ENCODE data around the gene ANKMY2.
A peak's percentile ranks its signal among the peaks of the same experiment; 100 is the strongest.
"Not testable (repeated sequence)": the region's sequence is repeated elsewhere in the genome, so short reads cannot be mapped to it uniquely, and the experiment has no call there.

Gene ANKMY2

GRCh38 chr7:16645593-16646471, at the start of gene ANKMY2, which contains the start of gene BZW2:
Gene ANKMY2 (minus strand): TSS chr7:16645754. CDS start chr7:16645573, 181 bp downstream.
Gene BZW2 (plus strand): TSS chr7:16646181. CDS start chr7:16665444, 19,263 bp downstream.
- Histone ChIP-seq H3K36me3 (ENCODE audit: control insufficient read depth in 1 of 2, insufficient read depth in 2 of 2, low read length in 2 of 2) (peaks cover 0 to 4% of the 10 kb centered on the region in 2 donors), H3K27ac (ENCODE audit: low read depth, low read length) (peak within 1 kb of the TSS; percentile 87), H3K9ac (ENCODE audit: low read depth in 1 of 2, low read length in 2 of 2) (peak within 1 kb of the TSS; percentile 90), H3K4me1 (ENCODE audit: control insufficient read depth in 1 of 2, insufficient read depth in 2 of 2, low read length in 2 of 2) (peaks cover 19 to 41% of the 10 kb centered on the region in 2 donors), H3K4me3 (ENCODE audit: low read depth in 1 of 2, low read length in 2 of 2) (peak within 1 kb of the TSS; percentile 94 to 95), H3K27me3 (ENCODE audit: control insufficient read depth in 1 of 2, insufficient read depth in 2 of 2, low read length in 2 of 2) (no peaks in the 10 kb centered on the region), H3K9me3 (ENCODE audit: control insufficient read depth in 1 of 2, low read length in 2 of 2) (no peaks in the 10 kb centered on the region)

- Histone ChIP-seq H3K27ac (ENCODE audit: low read depth, low read length) (no peak overlapping the region), H3K9ac (ENCODE audit: low read depth in 1 of 2, low read length in 2 of 2) (no peak overlapping the region), H3K27me3 (ENCODE audit: control insufficient read depth in 1 of 2, insufficient read depth in 2 of 2, low read length in 2 of 2) (no peaks in the 10 kb centered on the region), H3K4me1 (ENCODE audit: control insufficient read depth in 1 of 2, insufficient read depth in 2 of 2, low read length in 2 of 2) (no peaks in the 10 kb centered on the region), H3K4me3 (ENCODE audit: low read depth in 1 of 2, low read length in 2 of 2) (no peak overlapping the region), H3K36me3 (ENCODE audit: control insufficient read depth in 1 of 2, insufficient read depth in 2 of 2, low read length in 2 of 2) (peaks cover 21 to 56% of the 10 kb centered on the region in 2 donors), H3K9me3 (ENCODE audit: control insufficient read depth in 1 of 2, low read length in 2 of 2) (no peaks in the 10 kb centered on the region)
Observed at GRCh38 chr7:16694806-16695205, 49.3 kb upstream of the ANKMY2 start.

GRCh38 chr7:16693601-16694318, 48.2 kb upstream of the ANKMY2 start:
- Histone ChIP-seq H3K9ac (ENCODE audit: low read depth in 1 of 2, low read length in 2 of 2) (no peak overlapping the region), H3K27ac (ENCODE audit: low read depth, low read length) (no peak overlapping the region), H3K4me1 (ENCODE audit: control insufficient read depth in 1 of 2, insufficient read depth in 2 of 2, low read length in 2 of 2) (no peaks in the 10 kb centered on the region), H3K36me3 (ENCODE audit: control insufficient read depth in 1 of 2, insufficient read depth in 2 of 2, low read length in 2 of 2) (peaks cover 13 to 53% of the 10 kb centered on the region in 2 donors), H3K9me3 (ENCODE audit: control insufficient read depth in 1 of 2, low read length in 2 of 2) (no peaks in the 10 kb centered on the region), H3K27me3 (ENCODE audit: control insufficient read depth in 1 of 2, insufficient read depth in 2 of 2, low read length in 2 of 2) (no peaks in the 10 kb centered on the region), H3K4me3 (ENCODE audit: low read depth in 1 of 2, low read length in 2 of 2) (no peak overlapping the region)

DNA sequence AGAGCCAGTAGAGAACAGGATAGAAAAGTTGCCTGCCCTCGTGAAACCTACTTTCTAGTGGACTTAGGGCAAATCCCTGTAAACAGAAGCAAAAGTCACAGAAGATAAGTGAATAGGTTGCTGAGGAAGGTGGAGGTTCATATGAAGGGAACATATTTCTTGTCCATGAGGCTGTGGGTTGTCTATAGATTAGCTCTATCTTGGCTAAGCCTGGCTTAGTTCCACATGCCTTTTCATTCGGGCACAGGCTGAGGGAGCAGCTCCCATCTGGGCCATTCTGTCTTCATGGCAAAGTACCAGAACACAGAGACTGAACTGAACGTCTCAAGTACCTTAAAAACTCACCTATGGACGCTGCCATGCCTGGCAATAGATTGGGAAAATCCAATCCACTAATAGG, 45.7 kb upstream of the ANKMY2 start:
- Histone ChIP-seq H3K4me3 (ENCODE audit: low read depth in 1 of 2, low read length in 2 of 2) (no peak overlapping the region), H3K9ac (ENCODE audit: low read depth in 1 of 2, low read length in 2 of 2) (no peak overlapping the region), H3K27ac (ENCODE audit: low read depth, low read length) (no peak overlapping the region), H3K27me3 (ENCODE audit: control insufficient read depth in 1 of 2, insufficient read depth in 2 of 2, low read length in 2 of 2) (no peaks in the 10 kb centered on the region), H3K4me1 (ENCODE audit: control insufficient read depth in 1 of 2, insufficient read depth in 2 of 2, low read length in 2 of 2) (no peaks in the 10 kb centered on the region), H3K9me3 (ENCODE audit: control insufficient read depth in 1 of 2, low read length in 2 of 2) (no peaks in the 10 kb centered on the region), H3K36me3 (ENCODE audit: control insufficient read depth in 1 of 2, insufficient read depth in 2 of 2, low read length in 2 of 2) (peaks cover 3 to 33% of the 10 kb centered on the region in 2 donors)

GRCh38 chr7:16688249-16688648, 42.7 kb upstream of the ANKMY2 start:
- no peak overlapping the region for H3K4me3 ChIP-seq (ENCODE audit: low read depth in 1 of 2, low read length in 2 of 2)
- no peak overlapping the region for H3K9ac ChIP-seq (ENCODE audit: low read depth in 1 of 2, low read length in 2 of 2)
- no peaks in the 10 kb centered on the region for H3K9me3 ChIP-seq (ENCODE audit: control insufficient read depth in 1 of 2, low read length in 2 of 2)
- H3K27ac ChIP-seq (ENCODE audit: low read depth, low read length), result no peak overlapping the region
- H3K36me3 ChIP-seq (ENCODE audit: control insufficient read depth in 1 of 2, insufficient read depth in 2 of 2, low read length in 2 of 2), result peaks cover 0 to 26% of the 10 kb centered on the region in 2 donors
- no peaks in the 10 kb centered on the region for H3K27me3 ChIP-seq (ENCODE audit: control insufficient read depth in 1 of 2, insufficient read depth in 2 of 2, low read length in 2 of 2)
- H3K4me1 ChIP-seq (ENCODE audit: control insufficient read depth in 1 of 2, insufficient read depth in 2 of 2, low read length in 2 of 2), result no peaks in the 10 kb centered on the region

- Histone ChIP-seq H3K9ac (ENCODE audit: low read depth in 1 of 2, low read length in 2 of 2) (no peak overlapping the region), H3K36me3 (ENCODE audit: control insufficient read depth in 1 of 2, insufficient read depth in 2 of 2, low read length in 2 of 2) (peaks cover 9 to 29% of the 10 kb centered on the region in 2 donors), H3K9me3 (ENCODE audit: control insufficient read depth in 1 of 2, low read length in 2 of 2) (no peaks in the 10 kb centered on the region), H3K27me3 (ENCODE audit: control insufficient read depth in 1 of 2, insufficient read depth in 2 of 2, low read length in 2 of 2) (no peaks in the 10 kb centered on the region), H3K4me3 (ENCODE audit: low read depth in 1 of 2, low read length in 2 of 2) (no peak overlapping the region), H3K27ac (ENCODE audit: low read depth, low read length) (no peak overlapping the region), H3K4me1 (ENCODE audit: control insufficient read depth in 1 of 2, insufficient read depth in 2 of 2, low read length in 2 of 2) (no peaks in the 10 kb centered on the region)
Observed at GRCh38 chr7:16685535-16685934, 40.0 kb upstream of the ANKMY2 start.

DNA sequence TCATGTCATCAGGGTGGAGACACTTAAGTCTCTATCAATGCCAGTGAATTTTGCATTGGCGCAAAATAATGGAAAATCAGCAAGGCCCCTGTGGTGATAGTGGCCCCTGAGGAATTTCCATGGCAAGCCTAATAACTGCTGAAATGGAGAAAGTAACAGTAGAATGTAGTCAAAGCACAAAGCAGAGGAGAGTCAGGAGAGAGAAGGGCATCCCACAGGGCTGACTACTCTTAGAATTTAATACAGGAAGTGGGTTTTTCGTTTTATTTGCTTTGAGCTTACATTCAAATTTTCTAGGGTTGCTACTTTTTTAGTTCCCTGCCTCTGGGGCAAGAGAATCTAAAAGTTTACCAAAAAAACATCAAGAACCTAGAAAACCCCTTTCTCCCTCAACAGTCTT, 39.4 kb upstream of the ANKMY2 start:
- Histone ChIP-seq H3K27me3 (ENCODE audit: control insufficient read depth in 1 of 2, insufficient read depth in 2 of 2, low read length in 2 of 2) (no peaks in the 10 kb centered on the region), H3K4me3 (ENCODE audit: low read depth in 1 of 2, low read length in 2 of 2) (no peak overlapping the region), H3K27ac (ENCODE audit: low read depth, low read length) (no peak overlapping the region), H3K9ac (ENCODE audit: low read depth in 1 of 2, low read length in 2 of 2) (no peak overlapping the region), H3K36me3 (ENCODE audit: control insufficient read depth in 1 of 2, insufficient read depth in 2 of 2, low read length in 2 of 2) (peaks cover 9 to 35% of the 10 kb centered on the region in 2 donors), H3K4me1 (ENCODE audit: control insufficient read depth in 1 of 2, insufficient read depth in 2 of 2, low read length in 2 of 2) (no peaks in the 10 kb centered on the region), H3K9me3 (ENCODE audit: control insufficient read depth in 1 of 2, low read length in 2 of 2) (no peaks in the 10 kb centered on the region)

GRCh38 chr7:16678645-16679566, 33.4 kb upstream of the ANKMY2 start:
- H3K4me3 ChIP-seq (ENCODE audit: low read depth in 1 of 2, low read length in 2 of 2); H3K4me1 ChIP-seq (ENCODE audit: control insufficient read depth in 1 of 2, insufficient read depth in 2 of 2, low read length in 2 of 2); H3K27ac ChIP-seq (ENCODE audit: low read depth, low read length); H3K27me3 ChIP-seq (ENCODE audit: control insufficient read depth in 1 of 2, insufficient read depth in 2 of 2, low read length in 2 of 2); H3K9me3 ChIP-seq (ENCODE audit: control insufficient read depth in 1 of 2, low read length in 2 of 2); H3K9ac ChIP-seq (ENCODE audit: low read depth in 1 of 2, low read length in 2 of 2): not testable (repeated sequence)
- peaks cover 9 to 54% of the 10 kb centered on the region in 2 donors for H3K36me3 ChIP-seq (ENCODE audit: control insufficient read depth in 1 of 2, insufficient read depth in 2 of 2, low read length in 2 of 2)

DNA sequence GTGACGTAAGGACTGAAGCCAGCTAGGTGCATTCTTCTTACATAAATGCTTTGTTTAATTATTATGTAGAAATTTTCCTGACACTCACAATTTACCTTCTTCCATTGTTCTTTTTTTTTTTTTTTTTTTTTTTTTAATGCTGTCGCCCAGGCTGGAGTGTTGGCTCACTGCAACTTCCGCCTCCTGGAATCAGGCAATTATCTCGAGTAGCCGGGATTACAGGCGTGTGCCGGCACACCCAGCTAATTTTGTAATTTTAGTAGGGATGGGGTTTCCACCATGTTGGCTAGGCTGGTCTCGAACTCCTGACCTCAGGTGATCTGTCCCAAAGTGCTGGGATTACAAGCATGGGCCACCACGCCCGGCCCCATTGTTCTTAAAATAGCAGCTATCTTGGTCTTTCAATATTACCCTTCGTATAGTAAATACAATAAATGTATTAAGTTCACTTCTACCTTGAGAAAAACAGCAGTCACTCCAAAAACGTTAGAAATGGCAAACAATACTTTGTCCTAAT, 32.5 kb upstream of the ANKMY2 start:
- H3K4me1 ChIP-seq (ENCODE audit: control insufficient read depth in 1 of 2, insufficient read depth in 2 of 2, low read length in 2 of 2), result no peaks in the 10 kb centered on the region
- peaks cover 9 to 49% of the 10 kb centered on the region in 2 donors for H3K36me3 ChIP-seq (ENCODE audit: control insufficient read depth in 1 of 2, insufficient read depth in 2 of 2, low read length in 2 of 2)
- no peak overlapping the region for H3K4me3 ChIP-seq (ENCODE audit: low read depth in 1 of 2, low read length in 2 of 2)
- no peak overlapping the region for H3K9ac ChIP-seq (ENCODE audit: low read depth in 1 of 2, low read length in 2 of 2)
- no peaks in the 10 kb centered on the region for H3K27me3 ChIP-seq (ENCODE audit: control insufficient read depth in 1 of 2, insufficient read depth in 2 of 2, low read length in 2 of 2)
- H3K27ac ChIP-seq (ENCODE audit: low read depth, low read length), result no peak overlapping the region
- H3K9me3 ChIP-seq (ENCODE audit: control insufficient read depth in 1 of 2, low read length in 2 of 2), result no peaks in the 10 kb centered on the region

All from duodenal mucosa (tissue), 2 donors.